ENCODE measurements around the gene MBD6.

Gene MBD6

GRCh38 chr12:57527184-57527583, 4.6 kb downstream of the MBD6 start:
- H3K4me2 ChIP-seq (ENCODE audit: low read depth, low read length, poor library complexity, severe bottlenecking): no peak overlapping the region
- peaks cover 24% of the 10 kb centered on the region for H3F3A ChIP-seq (ENCODE audit: insufficient read depth)
- H3K9me3 ChIP-seq (ENCODE audit: insufficient read depth, low read length): no peaks in the 10 kb centered on the region
- no peaks in the 10 kb centered on the region; the same call in 1 of the 2 replicates for H3K36me3 ChIP-seq (ENCODE audit: low read length)
- no peaks in the 10 kb centered on the region for H3K27me3 ChIP-seq (ENCODE audit: low read length)
- H3K9me2 ChIP-seq (replicated peaks; ENCODE audit: insufficient read depth, low read length): no peaks in the 10 kb centered on the region
- H3K79me2 ChIP-seq (ENCODE audit: insufficient read depth, low read length): peaks cover 12% of the 10 kb centered on the region
- no peaks in the 10 kb centered on the region for H4K20me1 ChIP-seq (ENCODE audit: low read depth, low read length)
- no peak overlapping the region for H3K27ac ChIP-seq (ENCODE audit: low read depth, low read length)
- no peak overlapping the region for H3K4me3 ChIP-seq (ENCODE audit: insufficient read depth, low read length, poor library complexity, severe bottlenecking)
- H3K9ac ChIP-seq (ENCODE audit: low read length): no peak overlapping the region
- TF ChIP-seq EZH2phosphoT487 (conservative IDR thresholded peaks at IDR 0.05; ENCODE audit: low read length) (no peak), CTCF (IDR thresholded peaks at IDR 0.05; ENCODE audit: insufficient read depth, low read length, poor library complexity, severe bottlenecking) (no peak)
- no peak overlapping the region for H2AFZ ChIP-seq (ENCODE audit: low read depth, low read length, severe bottlenecking)

DNA sequence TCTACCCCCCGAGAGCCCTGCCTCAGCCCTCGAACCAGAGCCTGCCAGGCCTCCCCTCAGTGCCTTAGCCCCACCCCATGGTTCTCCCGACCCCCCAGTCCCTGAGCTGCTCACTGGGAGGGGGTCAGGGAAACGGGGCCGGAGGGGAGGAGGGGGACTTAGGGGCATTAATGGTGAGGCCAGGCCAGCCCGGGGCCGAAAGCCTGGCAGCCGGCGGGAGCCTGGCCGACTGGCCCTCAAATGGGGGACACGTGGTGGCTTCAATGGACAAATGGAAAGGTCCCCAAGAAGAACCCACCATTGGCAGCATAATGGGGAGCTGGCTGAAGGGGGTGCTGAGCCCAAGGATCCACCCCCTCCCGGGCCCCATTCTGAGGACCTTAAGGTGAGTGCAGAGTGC, 5.6 kb downstream of the MBD6 start:
- no peaks in the 10 kb centered on the region; the same call in 1 of the 2 replicates for H3K36me3 ChIP-seq (ENCODE audit: low read length)

DNA sequence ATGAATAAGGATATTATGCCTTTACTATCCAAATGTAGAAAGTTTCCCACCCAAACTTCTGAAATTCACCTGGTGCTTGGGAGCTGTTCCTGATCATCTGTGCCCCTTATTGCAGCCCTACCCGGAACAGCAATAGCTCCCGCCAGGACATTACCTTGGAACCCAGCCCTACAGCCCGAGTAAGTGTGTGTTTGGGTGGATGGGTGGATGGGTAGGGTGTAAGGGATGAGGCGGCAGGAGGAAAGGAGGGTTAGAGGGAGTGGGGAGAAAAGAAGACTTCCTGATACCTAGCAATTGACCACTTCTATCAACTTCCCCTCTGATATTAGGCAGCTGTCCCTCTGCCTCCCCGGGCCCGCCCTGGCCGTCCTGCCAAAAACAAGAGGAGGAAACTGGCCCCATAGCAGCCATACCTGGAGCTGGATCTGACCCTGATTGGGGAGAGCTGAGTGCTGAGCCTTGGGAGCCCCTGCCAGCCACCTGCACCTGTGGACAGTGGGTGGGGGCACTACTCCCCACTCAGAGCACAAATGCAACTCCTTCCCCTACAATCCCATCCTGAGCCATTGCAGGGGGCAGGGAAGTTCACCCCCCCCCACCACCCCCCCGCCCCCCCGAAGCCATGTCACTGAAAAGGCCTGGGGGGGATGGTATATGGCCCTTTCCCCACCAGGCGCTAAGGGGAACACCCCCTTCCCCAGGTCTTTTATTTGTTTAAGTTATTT, 6.4 kb downstream of the MBD6 start:
- TF ChIP-seq CTCF (IDR thresholded peaks at IDR 0.05; ENCODE audit: insufficient read depth, low read length, poor library complexity, severe bottlenecking) (no peak), EZH2phosphoT487 (conservative IDR thresholded peaks at IDR 0.05; ENCODE audit: low read length) (no peak)
- Histone ChIP-seq H4K20me1 (ENCODE audit: low read depth, low read length) (no peaks in the 10 kb centered on the region), H3K27me3 (ENCODE audit: low read length) (no peaks in the 10 kb centered on the region), H3F3A (ENCODE audit: insufficient read depth) (peaks cover 12% of the 10 kb centered on the region; the same call in 1 of the 2 replicates), H3K9me3 (ENCODE audit: insufficient read depth, low read length) (no peaks in the 10 kb centered on the region), H2AFZ (ENCODE audit: low read depth, low read length, severe bottlenecking) (no peak overlapping the region), H3K4me2 (ENCODE audit: low read depth, low read length, poor library complexity, severe bottlenecking) (no peak overlapping the region), H3K4me3 (ENCODE audit: insufficient read depth, low read length, poor library complexity, severe bottlenecking) (no peak overlapping the region), H3K9me2 (replicated peaks; ENCODE audit: insufficient read depth, low read length) (no peaks in the 10 kb centered on the region), H3K27ac (ENCODE audit: low read depth, low read length) (no peak overlapping the region), H3K36me3 (ENCODE audit: low read length) (no peaks in the 10 kb centered on the region; the same call in 1 of the 2 replicates), H3K9ac (ENCODE audit: low read length) (no peak overlapping the region), H3K79me2 (ENCODE audit: insufficient read depth, low read length) (peaks cover 4% of the 10 kb centered on the region; the same call in 1 of the 2 replicates)

More for the DNA sequence above, 5.6 kb downstream of the MBD6 start:
- H2AFZ ChIP-seq (ENCODE audit: low read depth, low read length, severe bottlenecking): no peak overlapping the region
- H3K4me3 ChIP-seq (ENCODE audit: insufficient read depth, low read length, poor library complexity, severe bottlenecking): no peak overlapping the region
- no peaks in the 10 kb centered on the region for H4K20me1 ChIP-seq (ENCODE audit: low read depth, low read length)
- H3K27me3 ChIP-seq (ENCODE audit: low read length): no peaks in the 10 kb centered on the region
- H3K27ac ChIP-seq (ENCODE audit: low read depth, low read length): no peak overlapping the region
- peaks cover 11% of the 10 kb centered on the region for H3K79me2 ChIP-seq (ENCODE audit: insufficient read depth, low read length)
- TF ChIP-seq CTCF (IDR thresholded peaks at IDR 0.05; ENCODE audit: insufficient read depth, low read length, poor library complexity, severe bottlenecking): no peak
- TF ChIP-seq EZH2phosphoT487 (conservative IDR thresholded peaks at IDR 0.05; ENCODE audit: low read length): no peak
- no peak overlapping the region for H3K4me2 ChIP-seq (ENCODE audit: low read depth, low read length, poor library complexity, severe bottlenecking)
- no peaks in the 10 kb centered on the region for H3K9me2 ChIP-seq (replicated peaks; ENCODE audit: insufficient read depth, low read length)
- H3K9me3 ChIP-seq (ENCODE audit: insufficient read depth, low read length): no peaks in the 10 kb centered on the region
- no peak overlapping the region for H3K9ac ChIP-seq (ENCODE audit: low read length)
- H3F3A ChIP-seq (ENCODE audit: insufficient read depth): peaks cover 21% of the 10 kb centered on the region

Data from SU-DHL-6 (cell line).